ENCODE data around the gene SLC9A5.

SLC9A5 gene

GRCh38 chr16:67238806-67239470, 9.8 kb upstream of the SLC9A5 start:
- no peak for DNase-seq (ENCODE audit: low read depth in 2 of 2)

DNA sequence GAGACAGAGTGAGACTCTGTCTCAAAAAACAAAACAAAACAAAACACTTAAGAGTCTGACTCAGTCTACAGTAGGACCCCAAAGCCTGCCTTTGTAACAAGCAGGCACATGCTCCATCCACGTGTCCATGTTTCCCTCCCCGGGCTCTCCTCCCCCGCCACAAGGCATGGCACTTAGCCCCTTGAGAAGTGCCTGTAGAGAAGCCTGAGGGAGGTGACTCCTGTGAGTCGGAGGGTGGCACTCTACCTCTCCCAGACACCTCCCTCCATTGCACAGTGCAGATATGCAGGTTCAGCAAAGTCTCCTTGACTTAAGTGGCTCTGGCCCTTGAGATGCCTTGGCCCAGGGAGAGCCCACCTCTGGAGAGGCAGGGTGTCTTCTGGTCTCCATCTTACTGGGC, 8.3 kb upstream of the SLC9A5 start:
- no peak for DNase-seq (ENCODE audit: low read depth in 2 of 2)

GRCh38 chr16:67241008-67241900, 7.5 kb upstream of the SLC9A5 start:
- no peak for DNase-seq (ENCODE audit: low read depth in 2 of 2)

DNA sequence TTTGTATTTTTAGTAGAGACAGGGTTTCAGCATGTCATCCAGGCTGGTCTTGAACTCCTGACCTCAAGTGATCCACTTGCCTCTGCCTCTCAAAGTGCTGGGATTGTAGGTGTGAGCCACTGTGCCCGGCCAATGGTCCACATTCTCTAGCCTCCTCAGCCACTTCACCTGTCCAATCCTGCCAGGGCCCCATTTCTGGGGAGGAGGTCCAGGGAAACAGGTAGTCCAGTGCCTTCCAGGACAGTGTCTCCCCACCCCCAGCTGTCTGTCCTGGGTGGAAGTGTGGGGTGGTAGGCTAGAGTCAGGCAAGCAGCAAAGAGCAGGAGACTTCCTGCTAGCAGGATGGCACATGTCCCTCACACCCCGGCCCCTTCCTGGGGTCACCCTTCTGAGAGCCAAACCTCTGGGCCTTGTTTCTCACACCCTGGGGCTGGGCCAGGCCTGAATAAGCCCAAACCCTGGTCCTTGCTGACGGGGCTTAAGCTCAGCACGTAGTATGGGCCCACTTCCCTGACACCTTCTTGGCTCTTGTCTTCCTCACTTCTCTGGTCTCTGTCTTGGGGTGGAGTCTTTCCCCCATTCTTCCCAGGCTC, 6.5 kb upstream of the SLC9A5 start:
- DNase-seq (ENCODE audit: low read depth in 2 of 2), result no peak

DNA sequence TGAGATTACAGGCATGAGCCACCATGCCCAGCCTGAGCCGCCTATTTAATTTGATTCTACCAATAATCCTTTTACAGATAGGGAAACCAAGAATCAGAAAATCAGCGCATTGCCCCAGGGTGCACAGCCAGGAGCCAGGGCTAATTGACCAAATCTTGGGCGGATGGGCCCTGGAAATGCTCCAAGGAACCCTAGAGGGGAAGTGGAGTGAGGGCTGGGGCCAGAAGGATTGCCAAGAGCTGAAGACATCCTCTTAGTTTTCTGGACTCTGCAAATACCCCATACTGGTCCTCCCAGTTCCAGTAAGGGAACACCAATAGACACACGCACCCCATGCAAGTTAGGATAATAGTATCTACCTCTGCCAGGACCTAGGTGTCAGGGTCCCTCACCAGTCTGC, 5.3 kb upstream of the SLC9A5 start:
- DNase-seq (ENCODE audit: low read depth in 2 of 2), result no peak

DNA sequence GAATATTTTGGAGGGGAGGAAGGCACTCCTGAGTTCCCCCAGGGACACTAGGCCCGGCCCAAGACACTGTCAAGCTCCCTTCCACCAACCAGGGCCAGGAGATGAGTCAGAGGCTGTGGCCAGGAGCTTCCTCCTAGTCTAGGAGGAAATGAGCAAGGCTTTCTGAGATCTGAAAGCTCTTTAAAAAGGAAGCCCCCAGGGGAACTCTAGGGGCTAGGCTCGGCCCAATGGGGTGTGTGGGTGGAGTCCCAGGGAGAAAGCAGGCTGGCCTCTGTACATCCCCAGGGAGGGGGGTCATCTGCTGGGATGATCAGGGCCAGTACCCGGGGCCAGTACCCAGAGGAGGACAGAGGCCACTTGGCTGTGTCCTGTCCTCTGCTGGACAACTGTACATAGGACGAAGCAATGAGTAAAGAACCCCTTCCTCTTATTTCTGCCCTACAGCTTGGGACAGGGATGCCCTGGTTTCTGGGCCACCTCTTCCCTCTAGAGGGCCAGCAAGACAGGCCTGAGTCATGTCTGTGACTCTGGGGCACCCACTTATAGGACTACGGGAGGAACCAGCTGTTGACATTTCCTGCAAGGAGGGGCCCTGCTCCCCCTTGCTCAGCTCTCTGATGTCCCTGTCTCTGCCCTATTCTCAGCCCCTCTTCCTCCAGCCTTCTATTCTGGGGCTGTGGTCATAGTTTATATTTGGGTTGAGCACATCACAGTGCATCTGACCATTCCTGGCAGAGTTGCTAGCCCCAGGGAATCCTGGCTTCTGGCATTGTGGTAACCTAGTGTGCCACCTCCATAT, 4.2 kb upstream of the SLC9A5 start:
- DNase-seq (ENCODE audit: low read depth in 2 of 2), result peak; percentile 79

- no peak for DNase-seq (ENCODE audit: low read depth in 2 of 2)
These were observed 3.6 kb upstream of the SLC9A5 start for GRCh38 chr16:67245186-67245585.

GRCh38 chr16:67245674-67246080, 3.1 kb upstream of the SLC9A5 start:
- DNase-seq (ENCODE audit: low read depth in 2 of 2), result no peak

DNA sequence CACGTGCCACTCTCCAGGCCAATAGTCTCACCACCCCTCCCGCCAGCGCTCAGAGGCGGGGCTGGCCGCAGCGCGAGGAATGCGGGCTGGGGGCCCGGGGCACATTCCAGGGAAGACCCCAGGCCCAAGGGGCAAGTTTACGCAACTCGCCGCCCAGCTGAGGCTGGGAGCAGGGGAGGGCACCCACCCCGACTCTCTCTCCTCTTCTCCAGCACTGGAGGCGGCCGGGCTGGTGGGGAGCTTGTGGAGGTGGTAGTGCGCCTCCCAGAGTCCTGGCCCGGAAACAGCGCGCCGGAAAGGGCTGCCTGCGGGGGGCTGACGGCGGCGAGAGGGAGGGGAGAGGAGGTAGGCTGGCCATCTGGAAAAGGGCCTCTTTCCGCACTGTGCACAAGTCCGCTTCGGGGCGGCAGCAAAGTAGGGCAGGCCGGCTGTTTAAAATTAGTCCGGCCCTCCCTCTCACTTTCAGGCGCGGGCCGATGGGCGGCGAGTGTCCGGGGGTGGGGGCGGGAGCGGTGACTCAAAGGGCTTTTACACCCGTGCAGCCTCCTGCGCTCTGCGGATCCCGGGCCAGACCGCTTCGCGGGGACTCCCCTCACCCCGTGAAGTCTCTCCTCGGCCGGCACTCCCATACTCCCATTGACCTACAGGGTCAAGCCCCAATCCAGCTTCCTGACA, 2.6 kb upstream of the SLC9A5 start:
- peak; percentile 47 to 52 for DNase-seq (ENCODE audit: low read depth in 2 of 2)

DNA sequence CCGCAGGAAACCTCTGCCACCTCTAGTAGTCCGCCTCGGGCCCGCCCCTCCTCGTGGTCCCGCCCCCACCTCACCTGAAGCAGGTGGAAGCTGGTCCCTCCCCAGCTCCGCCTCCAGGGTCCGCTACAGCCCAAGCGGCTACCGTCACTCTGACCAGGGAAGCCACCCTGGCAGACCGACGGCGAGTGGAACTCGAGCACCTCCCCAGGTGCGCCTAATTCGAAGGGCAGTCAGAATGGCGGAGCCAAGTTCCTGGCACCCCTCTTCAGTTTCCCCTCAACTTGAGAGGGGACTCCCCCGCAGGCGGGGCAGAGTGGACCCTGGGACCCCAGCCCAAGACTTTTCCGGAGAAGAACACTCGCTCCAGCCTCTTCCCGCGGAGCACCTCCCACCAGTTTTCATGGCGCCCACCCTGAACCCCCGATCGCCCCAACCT, 2.0 kb upstream of the SLC9A5 start:
- DNase-seq (ENCODE audit: low read depth in 2 of 2), result no peak

- DNase-seq (ENCODE audit: low read depth in 2 of 2), result peak; percentile 98 to 99
These were observed 1.3 kb upstream of the SLC9A5 start, which contains the start of gene FHOD1 for GRCh38 chr16:67247192-67248072. FHOD1 (minus strand) TSS chr16:67247481; CDS start chr16:67247410, 71 bp downstream.

DNA sequence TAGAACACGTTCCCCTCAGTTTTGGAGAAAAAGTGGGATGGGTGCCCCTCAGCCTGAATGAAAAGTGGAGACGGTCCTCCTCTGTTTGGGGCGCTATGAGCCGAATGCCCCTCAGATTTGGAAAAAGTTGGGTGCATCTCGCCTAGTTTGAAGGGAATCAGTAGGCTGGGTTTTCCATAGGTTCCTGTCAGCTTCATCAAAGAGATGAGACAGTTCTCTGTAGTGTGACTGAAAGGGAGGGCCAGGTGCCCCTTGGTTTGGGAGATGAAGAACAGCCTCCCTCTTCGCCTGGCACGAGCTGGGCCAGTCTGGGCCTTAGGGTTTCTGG, 742 bp upstream of the SLC9A5 start:
- no peak for DNase-seq (ENCODE audit: low read depth in 2 of 2)

DNA sequence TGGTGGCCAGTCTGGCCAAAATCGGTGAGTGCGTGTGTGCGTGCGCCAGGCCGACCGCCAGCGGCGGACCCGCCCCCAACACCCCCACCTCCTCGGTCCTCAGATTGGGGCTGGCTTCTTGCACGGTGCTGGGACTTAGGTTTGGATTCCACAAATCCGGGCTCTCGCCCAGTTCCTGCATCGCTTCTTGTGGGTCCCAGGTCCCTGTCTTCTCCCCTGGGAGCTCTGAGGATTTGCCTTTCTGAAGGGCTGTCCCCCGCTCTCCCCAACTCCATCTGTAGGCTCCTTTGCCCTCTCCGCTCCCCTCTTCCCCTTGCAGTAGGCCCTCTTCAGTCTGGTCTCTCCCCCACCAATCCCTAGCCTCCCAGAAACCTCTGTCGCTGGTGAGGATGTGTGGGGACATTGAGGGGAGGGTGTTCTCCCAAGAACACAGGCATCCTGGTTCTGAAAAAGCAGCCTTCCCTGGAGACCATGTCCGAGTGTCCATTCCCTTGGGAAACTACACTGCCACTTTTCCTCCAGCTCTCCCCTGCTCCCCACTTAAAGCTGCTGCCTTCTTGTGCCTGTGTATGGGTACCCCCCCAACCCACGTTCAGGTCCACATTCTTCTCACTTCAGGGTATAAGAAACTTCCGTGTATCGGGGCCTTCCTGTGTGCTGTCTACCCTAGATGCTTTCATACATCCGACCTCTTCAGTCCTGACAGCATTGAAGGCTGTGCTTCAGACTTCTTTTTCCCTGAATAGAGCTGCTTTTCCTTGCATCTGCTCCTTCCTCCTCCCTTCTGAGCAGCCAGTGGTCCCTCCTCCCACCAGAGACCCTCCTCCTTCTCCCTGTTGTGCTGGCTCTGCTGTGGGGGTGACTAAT, 632 bp downstream of the SLC9A5 start:
- no peak for DNase-seq (ENCODE audit: low read depth in 2 of 2)

GRCh38 chr16:67250045-67250327, 1.2 kb downstream of the SLC9A5 start:
- DNase-seq (ENCODE audit: low read depth in 2 of 2), result no peak

DNA sequence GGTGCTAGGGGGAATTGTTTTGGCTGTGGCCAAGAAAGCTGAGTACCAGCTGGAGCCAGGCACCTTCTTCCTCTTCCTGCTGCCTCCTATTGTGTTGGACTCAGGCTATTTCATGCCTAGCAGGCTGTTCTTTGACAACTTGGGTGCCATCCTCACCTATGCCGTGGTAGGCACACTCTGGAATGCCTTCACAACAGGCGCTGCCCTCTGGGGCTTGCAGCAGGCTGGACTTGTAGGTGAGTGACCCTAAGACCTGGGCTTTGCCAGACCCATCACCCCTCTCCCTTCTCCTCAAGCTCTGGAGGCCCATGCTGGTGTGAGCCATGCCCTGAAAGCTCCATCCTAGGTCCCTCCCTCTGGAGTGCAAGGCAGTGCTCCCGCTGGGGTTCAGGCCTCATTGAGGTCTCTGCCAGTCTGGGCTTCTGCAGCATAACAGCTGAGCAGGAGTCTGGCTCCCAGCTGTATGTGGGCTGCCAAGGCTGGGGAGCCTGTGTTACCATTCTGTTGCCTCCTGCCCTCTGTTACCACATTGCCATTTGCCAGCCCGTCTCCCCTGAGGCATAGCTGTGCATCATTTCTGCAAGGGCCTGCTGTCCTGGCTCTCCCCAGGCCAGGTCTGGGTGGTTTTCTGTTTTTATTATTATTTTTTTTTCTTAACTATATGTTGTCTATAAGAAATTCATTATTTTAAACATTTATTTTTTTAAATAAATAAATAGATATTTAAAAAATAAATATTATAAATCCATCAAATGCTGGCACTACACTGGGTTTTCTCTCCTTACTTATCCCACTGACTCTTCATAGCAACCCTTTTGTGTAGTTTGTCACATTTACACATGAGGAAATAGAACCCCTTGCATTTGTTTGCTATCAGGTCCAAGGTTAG, 4.1 kb downstream of the SLC9A5 start:
- no peak for DNase-seq (ENCODE audit: low read depth in 2 of 2)

DNA sequence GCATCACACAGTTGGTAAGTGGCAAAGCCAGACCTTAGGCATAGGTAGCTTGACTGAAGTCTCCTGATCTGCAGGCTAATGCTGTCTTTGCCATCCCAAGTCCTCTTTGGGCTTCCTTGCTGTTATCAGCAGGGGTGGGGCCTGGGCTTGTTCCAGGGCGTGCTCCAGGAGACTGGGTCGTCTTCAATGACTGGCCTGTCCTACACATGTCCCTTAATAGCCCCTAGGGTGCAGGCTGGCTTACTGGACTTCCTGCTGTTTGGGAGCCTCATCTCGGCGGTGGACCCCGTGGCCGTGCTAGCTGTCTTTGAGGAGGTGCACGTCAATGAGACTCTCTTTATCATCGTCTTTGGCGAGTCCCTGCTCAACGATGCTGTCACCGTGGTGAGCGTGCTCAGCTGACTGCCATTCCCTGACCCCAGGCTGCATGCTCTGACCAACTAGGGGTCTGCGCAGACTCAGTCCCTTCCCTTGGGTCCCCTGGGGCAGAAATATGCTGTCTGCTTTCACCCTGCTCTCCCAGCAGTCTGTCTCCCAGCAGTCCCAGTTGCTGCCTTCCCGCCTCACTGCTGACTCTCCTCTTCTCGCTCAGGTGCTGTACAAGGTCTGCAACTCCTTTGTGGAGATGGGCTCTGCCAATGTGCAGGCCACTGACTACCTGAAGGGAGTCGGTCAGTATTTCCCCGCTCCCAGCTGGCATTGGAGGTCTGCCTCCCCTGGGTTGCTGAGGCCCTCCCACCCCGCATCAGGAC, 6.2 kb downstream of the SLC9A5 start:
- DNase-seq (ENCODE audit: low read depth in 2 of 2), result no peak

DNA sequence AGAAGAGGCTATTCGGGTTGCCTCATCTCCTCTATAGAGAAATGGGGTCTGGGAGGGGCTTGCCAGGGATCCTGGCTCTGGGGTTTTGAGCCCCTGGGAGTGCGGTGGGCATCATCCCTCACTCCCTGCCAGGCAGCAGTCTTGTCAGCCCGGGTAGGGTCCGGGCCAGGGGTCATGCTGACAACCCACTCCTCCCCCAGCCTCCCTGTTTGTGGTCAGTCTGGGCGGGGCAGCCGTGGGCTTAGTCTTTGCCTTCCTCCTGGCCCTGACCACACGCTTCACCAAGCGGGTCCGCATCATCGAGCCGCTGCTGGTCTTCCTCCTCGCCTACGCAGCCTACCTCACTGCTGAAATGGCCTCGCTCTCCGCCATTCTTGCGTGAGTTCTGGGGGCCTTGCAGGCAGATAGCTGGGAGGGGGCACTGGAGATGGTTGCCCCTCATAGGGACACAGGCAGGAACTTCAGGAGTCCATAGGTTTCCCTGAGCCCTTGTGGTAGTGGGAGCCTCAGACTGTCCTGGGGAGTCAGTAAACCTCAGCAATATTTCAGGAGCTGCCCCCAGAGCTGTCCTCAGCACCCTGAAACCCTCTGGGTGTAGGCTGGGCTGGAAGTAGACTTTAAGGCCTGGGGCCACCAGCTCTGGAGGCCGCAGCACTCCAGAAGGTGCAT, 6.9 kb downstream of the SLC9A5 start:
- DNase-seq (ENCODE audit: low read depth in 2 of 2), result no peak
